DND-41 (cell line): ENCODE results near the gene FTO.

Source experiments
- ATAC-seq: fragments of 200-7000 bp; cut with Tn5 transposase; 3 replicates; pipeline ENCODE4 v1.9.1; 2021; ENCODE audit warnings: low read depth; ENCODE audit not compliant: insufficient read depth
- DNase-seq: peaks from one replicate; pipeline ENCODE4 v3.0.0-alpha.2; 2020
- H2AFZ ChIP-seq: 2 replicates; pipeline ENCODE4 v1.6.0; 2012; ENCODE audit warnings: low read depth, low read length
- H3K27ac ChIP-seq: 2 replicates; pipeline ENCODE4 v1.5.1; 2012; ENCODE audit warnings: low read length, inconsistent platforms
- H3K27me3 ChIP-seq: fragments of 200-600 bp; sonication (generic); 2 replicates; pipeline ENCODE4 v1.6.0; 2012; ENCODE audit warnings: low read length, mild to moderate bottlenecking, inconsistent platforms; ENCODE audit not compliant: insufficient read depth, poor library complexity
- H3K36me3 ChIP-seq: 2 replicates; pipeline ENCODE4 v1.5.1; 2012; ENCODE audit warnings: low read length, inconsistent platforms; ENCODE audit not compliant: insufficient read depth
- H3K4me1 ChIP-seq: 2 replicates; pipeline ENCODE4 v1.5.1; 2012; ENCODE audit warnings: mild to moderate bottlenecking, low read length; ENCODE audit not compliant: insufficient read depth
- H3K4me2 ChIP-seq: 2 replicates; pipeline ENCODE4 v1.6.0; 2012; ENCODE audit warnings: mild to moderate bottlenecking, moderate library complexity, low read length, inconsistent platforms; ENCODE audit not compliant: insufficient read depth
- H3K4me3 ChIP-seq, 2 experiments: fragments of 200-600 bp in 1 of 2; shearing (Covaris generic) in 1 of 2; 2 replicates each; pipeline ENCODE4 v1.5.1; 2012 to 2016; ENCODE audit warnings: inconsistent platforms in 2 of 2, low read length in 2 of 2, mild to moderate bottlenecking in 2 of 2, low read depth in 1 of 2, moderate library complexity in 1 of 2
- H3K79me2 ChIP-seq: 2 replicates; pipeline ENCODE4 v1.6.0; 2012; ENCODE audit warnings: low read length, inconsistent platforms; ENCODE audit not compliant: insufficient read depth
- H3K9ac ChIP-seq: 2 replicates; pipeline ENCODE4 v1.6.0; 2012; ENCODE audit warnings: low read depth, mild to moderate bottlenecking, inconsistent platforms, low read length, moderate library complexity
- H3K9me3 ChIP-seq: 2 replicates; pipeline ENCODE4 v1.5.1; 2012; ENCODE audit warnings: low read length, moderate library complexity, mild to moderate bottlenecking, inconsistent platforms; ENCODE audit not compliant: insufficient read depth, severe bottlenecking
- H4K20me1 ChIP-seq: 2 replicates; pipeline ENCODE4 v1.6.0; 2012; ENCODE audit warnings: low read length; ENCODE audit not compliant: insufficient read depth
- CTCF ChIP-seq: IDR thresholded peaks from 2 replicates; pipeline ENCODE4 v1.5.1; 2012; ENCODE audit warnings: borderline replicate concordance, low read length, moderate library complexity, mild to moderate bottlenecking; ENCODE audit not compliant: poor library complexity, severe bottlenecking; ENCODE audit errors: extremely low read depth
- EZH2 ChIP-seq: IDR thresholded peaks from 3 replicates; pipeline ENCODE4 v1.6.1; 2012; ENCODE audit warnings: borderline replicate concordance, low read depth, mild to moderate bottlenecking, moderate library complexity, low read length, inconsistent platforms; ENCODE audit not compliant: severe bottlenecking

The FTO gene

DNA sequence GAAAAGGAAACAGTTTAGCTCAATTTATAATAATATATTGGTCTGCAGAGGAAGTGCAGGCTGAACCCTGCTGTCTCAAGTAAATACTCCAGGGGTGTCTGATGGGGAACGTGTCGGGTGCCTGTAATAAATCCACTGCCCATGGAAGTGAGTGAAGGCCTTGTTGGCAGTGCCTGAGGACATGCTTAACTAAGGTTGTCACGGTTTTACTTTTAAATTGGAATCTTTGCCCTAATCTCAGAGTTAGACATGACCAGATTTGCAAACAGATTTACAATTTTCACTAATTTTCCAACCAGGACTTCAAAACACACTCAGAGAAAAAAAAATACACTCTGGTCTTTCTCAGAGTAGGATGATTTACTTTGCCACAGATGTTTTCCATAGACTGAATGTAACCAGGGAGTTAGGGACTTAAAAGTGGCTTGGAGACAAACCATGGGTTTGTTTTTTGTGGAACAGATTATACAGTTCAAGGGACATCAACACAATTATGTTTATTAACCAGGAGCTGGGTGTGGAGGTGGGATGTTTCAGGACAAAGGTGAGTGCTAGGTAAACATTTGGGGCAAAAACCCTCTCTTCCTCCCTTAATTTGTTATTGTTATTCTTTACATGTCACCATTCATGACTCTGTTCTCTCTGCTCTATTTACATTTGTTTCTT lies 144.5 kb downstream of the FTO start:
- Histone ChIP-seq H3K4me3 (no peak overlapping the region), H3K27ac (peak overlapping the region; percentile 72), H4K20me1 (no peaks in the 10 kb centered on the region), H3K4me2 (no peak overlapping the region), H3K9me3 (no peaks in the 10 kb centered on the region), H3K9ac (no peak overlapping the region), H3K27me3 (no peaks in the 10 kb centered on the region), H3K36me3 (0 out of 2 replicates have a peak, but pooled peaks cover 4% of the 10 kb centered on the region), H2AFZ (no peak overlapping the region), H3K4me1 (peaks cover 79% of the 10 kb centered on the region), H3K79me2 (peaks cover 5% of the 10 kb centered on the region)
- ATAC-seq = no peak
- TF ChIP-seq EZH2 = no peak
- TF ChIP-seq CTCF = no peak
- no peak for DNase-seq

GRCh38 chr16:53848950-53849349 lies 145.0 kb downstream of the FTO start:
- TF ChIP-seq EZH2 (no peak), CTCF (no peak)
- no peak overlapping the region for H3K9ac ChIP-seq
- 0 out of 2 replicates have a peak, but pooled peaks cover 4% of the 10 kb centered on the region for H3K36me3 ChIP-seq
- H2AFZ ChIP-seq = no peak overlapping the region
- no peak for ATAC-seq
- peak overlapping the region; percentile 72 for H3K27ac ChIP-seq
- H3K4me1 ChIP-seq = peaks cover 73% of the 10 kb centered on the region
- H3K4me3 ChIP-seq = no peak overlapping the region
- H3K9me3 ChIP-seq = no peaks in the 10 kb centered on the region
- H3K79me2 ChIP-seq = peaks cover 5% of the 10 kb centered on the region
- DNase-seq = no peak
- H3K27me3 ChIP-seq = no peaks in the 10 kb centered on the region
- H3K4me2 ChIP-seq = peak overlapping the region; percentile 33; the same call in 1 of the 2 replicates
- no peaks in the 10 kb centered on the region for H4K20me1 ChIP-seq

DNA sequence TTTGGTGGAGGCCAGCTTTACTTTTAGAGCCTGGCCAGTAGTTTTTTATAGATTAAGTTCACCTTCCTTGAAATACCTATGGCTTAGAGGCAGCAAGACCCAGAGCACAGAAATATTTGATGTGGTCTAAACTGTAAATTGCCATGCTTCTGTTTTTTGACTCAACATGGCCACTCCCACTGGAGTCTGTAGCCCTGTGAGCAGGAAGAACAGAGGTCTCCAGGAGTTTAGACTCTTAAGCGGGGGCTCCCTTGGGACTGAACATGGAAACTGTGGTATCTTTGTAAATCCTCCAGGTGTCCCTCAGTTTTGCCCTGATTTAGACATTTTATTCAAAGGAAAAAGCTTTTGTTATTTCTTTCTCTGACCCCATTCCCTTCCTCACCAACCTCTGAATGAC lies 145.6 kb downstream of the FTO start:
- H4K20me1 ChIP-seq = no peaks in the 10 kb centered on the region
- peak overlapping the region; percentile 23; the same call in 1 of the 2 replicates for H3K9ac ChIP-seq
- peaks cover 67% of the 10 kb centered on the region for H3K4me1 ChIP-seq
- no peaks in the 10 kb centered on the region for H3K9me3 ChIP-seq
- H3K4me3 ChIP-seq = peak overlapping the region in 1 of 2 experiments; percentile 10; a peak in 1 of 4 replicates
- DNase-seq = peak; percentile 78
- TF ChIP-seq EZH2 = no peak
- TF ChIP-seq CTCF = no peak
- peak overlapping the region; percentile 57 for H3K4me2 ChIP-seq
- H3K27ac ChIP-seq = peak overlapping the region; percentile 72
- H3K27me3 ChIP-seq = no peaks in the 10 kb centered on the region
- no peak overlapping the region for H2AFZ ChIP-seq
- 0 out of 2 replicates have a peak, but pooled peaks cover 4% of the 10 kb centered on the region for H3K36me3 ChIP-seq
- ATAC-seq = peak; percentile 90
- H3K79me2 ChIP-seq = peaks cover 3% of the 10 kb centered on the region; the same call in 1 of the 2 replicates
